ENCODE data around the gene EML2.

Gene EML2

GRCh38 chr19:45585158-45585577 lies 54.0 kb downstream of the EML2 start:
- no peak for DNase-seq

GRCh38 chr19:45584332-45585157 lies 54.7 kb downstream of the EML2 start, which contains the start of gene OPA3:
TSS of gene OPA3 (minus strand) at chr19:45584802. CDS start at chr19:45584764, 38 bp downstream.
- peak; percentile 100 for DNase-seq

GRCh38 chr19:45581576-45581975 lies 57.6 kb downstream of the EML2 start:
- DNase-seq = no peak

GRCh38 chr19:45578861-45579260 lies 60.3 kb downstream of the EML2 start:
- DNase-seq = no peak

GRCh38 chr19:45577111-45577905 lies 61.9 kb downstream of the EML2 start:
- no peak for DNase-seq

GRCh38 chr19:45576682-45577081 lies 62.5 kb downstream of the EML2 start:
- no peak for DNase-seq

GRCh38 chr19:45575216-45575615 lies 64.0 kb downstream of the EML2 start:
- DNase-seq = no peak

- no peak for DNase-seq
These were observed 64.7 kb downstream of the EML2 start for GRCh38 chr19:45574526-45574925.

- DNase-seq = no peak
These were observed 67.6 kb downstream of the EML2 start for GRCh38 chr19:45571457-45572220.

GRCh38 chr19:45569619-45570421 lies 69.4 kb downstream of the EML2 start:
- DNase-seq = no peak

GRCh38 chr19:45568732-45569131 lies 70.5 kb downstream of the EML2 start:
- no peak for DNase-seq

- no peak for DNase-seq
These were observed 71.6 kb downstream of the EML2 start for GRCh38 chr19:45567609-45568008.

GRCh38 chr19:45564131-45564780 lies 74.9 kb downstream of the EML2 start:
- peak; percentile 81 for DNase-seq

GRCh38 chr19:45560686-45561085 lies 78.5 kb downstream of the EML2 start:
- DNase-seq = no peak

GRCh38 chr19:45560038-45560437 lies 79.2 kb downstream of the EML2 start:
- DNase-seq = no peak
